ENCODE data around the gene USPL1. TPM values are rescaled to one million over a fixed set of nuclear protein-coding genes. Genes with fewer than 3 reads are reported as not detected.

Gene USPL1
- total and polyA plus RNA-seq, 2 of the 13 experiments (the other 11 are each of a cell fraction or from before 2014, with no cell fraction given): 13.7 to 15.9 TPM

DNA sequence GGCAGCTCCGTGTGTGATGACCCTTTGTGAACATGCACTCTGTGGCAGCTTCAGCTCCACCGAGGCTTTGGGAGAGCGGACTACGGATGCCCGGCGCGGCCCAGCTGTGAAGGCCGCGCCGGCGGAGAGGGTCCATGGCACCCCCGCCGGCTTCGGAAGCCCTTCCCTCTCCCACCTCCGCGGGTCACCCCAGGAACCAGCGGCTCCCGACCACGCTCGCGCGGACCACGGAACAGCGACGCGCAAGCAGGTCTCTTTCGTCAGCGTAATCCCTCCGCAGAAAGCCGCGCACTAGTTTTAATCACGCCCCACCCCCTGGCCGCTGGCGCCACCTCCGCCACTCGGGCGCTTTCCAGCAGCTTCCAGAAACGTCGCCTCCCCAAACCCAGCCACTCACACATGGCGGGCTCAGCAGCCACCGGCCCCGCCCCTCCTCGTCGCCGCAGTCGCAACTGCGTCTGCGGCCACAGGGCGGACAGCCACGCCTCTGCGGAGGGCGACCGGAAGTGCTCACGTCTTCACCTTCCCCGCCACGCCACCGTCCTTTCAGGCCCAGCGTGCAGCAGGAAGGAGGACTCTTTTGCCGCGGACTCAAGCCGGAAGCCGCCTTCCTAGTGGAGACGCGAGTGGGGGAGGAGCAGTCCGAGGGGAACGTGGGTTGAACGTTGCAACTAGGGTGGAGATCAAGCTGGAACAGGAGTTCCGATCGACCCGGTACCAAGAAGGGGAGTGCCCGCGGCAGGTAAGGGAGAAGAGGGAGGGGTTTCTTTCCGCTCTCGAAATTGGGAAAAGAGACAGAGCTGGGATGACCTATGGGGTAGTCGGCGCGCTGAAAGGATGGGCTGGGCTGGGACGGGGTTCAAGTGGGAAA lies at the start of gene USPL1 (continued):
- TF ChIP-seq SOX13 (IDR thresholded peaks at IDR 0.05) (peak; percentile 17; the same call in 1 of the 2 replicates), SOX13 (CRISPR knock-in tag; conservative IDR thresholded peaks at IDR 0.05 in 1 of 2, IDR thresholded peaks at IDR 0.05 in 1 of 2) (peak in 1 of 2 experiments; percentile 82; a peak in 2 of 4 replicates), ZNF350 (CRISPR knock-in tag; IDR thresholded peaks at IDR 0.05; ENCODE audit: borderline replicate concordance, low read depth) (peak; percentile 95; the same call in 1 of the 2 replicates), STAT5B (CRISPR knock-in tag; IDR thresholded peaks at IDR 0.05) (no peak; the same call in 1 of the 2 replicates), ZNF674 (CRISPR knock-in tag; IDR thresholded peaks at IDR 0.05; ENCODE audit: low read depth) (0 out of 2 replicates have a peak, but pooled peaks have one; percentile 66), ZNF12 (CRISPR knock-in tag; IDR thresholded peaks at IDR 0.05) (peak; percentile 81), ZNF878 (CRISPR knock-in tag; IDR thresholded peaks at IDR 0.05) (peak; percentile 97), ZNF264 (CRISPR knock-in tag; IDR thresholded peaks at IDR 0.05) (peak; percentile 99), FOXJ3 (CRISPR knock-in tag; IDR thresholded peaks at IDR 0.05; ENCODE audit: borderline replicate concordance) (no peak), HINFP (CRISPR knock-in tag; IDR thresholded peaks at IDR 0.05; ENCODE audit: low read depth) (peak; percentile 97), ZNF790 (CRISPR knock-in tag; IDR thresholded peaks at IDR 0.05; ENCODE audit: borderline replicate concordance) (peak; percentile 11; the same call in 1 of the 2 replicates), E2F2 (CRISPR knock-in tag; IDR thresholded peaks at IDR 0.05; ENCODE audit: borderline replicate concordance) (peak; percentile 94; the same call in 1 of the 2 replicates), ZNF333 (CRISPR knock-in tag; IDR thresholded peaks at IDR 0.05; ENCODE audit: borderline replicate concordance) (no peak; the same call in 1 of the 2 replicates)
- TF ChIP-seq, protein P1, sequence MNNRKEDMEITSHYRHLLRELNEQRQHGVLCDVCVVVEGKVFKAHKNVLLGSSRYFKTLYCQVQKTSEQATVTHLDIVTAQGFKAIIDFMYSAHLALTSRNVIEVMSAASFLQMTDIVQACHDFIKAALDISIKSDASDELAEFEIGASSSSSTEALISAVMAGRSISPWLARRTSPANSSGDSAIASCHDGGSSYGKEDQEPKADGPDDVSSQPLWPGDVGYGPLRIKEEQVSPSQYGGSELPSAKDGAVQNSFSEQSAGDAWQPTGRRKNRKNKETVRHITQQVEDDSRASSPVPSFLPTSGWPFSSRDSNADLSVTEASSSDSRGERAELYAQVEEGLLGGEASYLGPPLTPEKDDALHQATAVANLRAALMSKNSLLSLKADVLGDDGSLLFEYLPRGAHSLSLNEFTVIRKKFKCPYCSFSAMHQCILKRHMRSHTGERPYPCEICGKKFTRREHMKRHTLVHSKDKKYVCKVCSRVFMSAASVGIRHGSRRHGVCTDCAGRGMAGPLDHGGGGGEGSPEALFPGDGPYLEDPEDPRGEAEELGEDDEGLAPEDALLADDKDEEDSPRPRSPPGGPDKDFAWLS (CRISPR knock-in tag; IDR thresholded peaks at IDR 0.05; ENCODE audit: borderline replicate concordance): peak; percentile 85; the same call in 1 of the 2 replicates
- TF ChIP-seq, protein P2, sequence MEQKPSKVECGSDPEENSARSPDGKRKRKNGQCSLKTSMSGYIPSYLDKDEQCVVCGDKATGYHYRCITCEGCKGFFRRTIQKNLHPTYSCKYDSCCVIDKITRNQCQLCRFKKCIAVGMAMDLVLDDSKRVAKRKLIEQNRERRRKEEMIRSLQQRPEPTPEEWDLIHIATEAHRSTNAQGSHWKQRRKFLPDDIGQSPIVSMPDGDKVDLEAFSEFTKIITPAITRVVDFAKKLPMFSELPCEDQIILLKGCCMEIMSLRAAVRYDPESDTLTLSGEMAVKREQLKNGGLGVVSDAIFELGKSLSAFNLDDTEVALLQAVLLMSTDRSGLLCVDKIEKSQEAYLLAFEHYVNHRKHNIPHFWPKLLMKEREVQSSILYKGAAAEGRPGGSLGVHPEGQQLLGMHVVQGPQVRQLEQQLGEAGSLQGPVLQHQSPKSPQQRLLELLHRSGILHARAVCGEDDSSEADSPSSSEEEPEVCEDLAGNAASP (CRISPR knock-in tag; IDR thresholded peaks at IDR 0.05; ENCODE audit: borderline replicate concordance): peak; percentile 81
- TF ChIP-seq, protein P3, sequence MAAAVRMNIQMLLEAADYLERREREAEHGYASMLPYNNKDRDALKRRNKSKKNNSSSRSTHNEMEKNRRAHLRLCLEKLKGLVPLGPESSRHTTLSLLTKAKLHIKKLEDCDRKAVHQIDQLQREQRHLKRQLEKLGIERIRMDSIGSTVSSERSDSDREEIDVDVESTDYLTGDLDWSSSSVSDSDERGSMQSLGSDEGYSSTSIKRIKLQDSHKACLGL (CRISPR knock-in tag; IDR thresholded peaks at IDR 0.05): peak; percentile 96
- TF ChIP-seq, protein P4, sequence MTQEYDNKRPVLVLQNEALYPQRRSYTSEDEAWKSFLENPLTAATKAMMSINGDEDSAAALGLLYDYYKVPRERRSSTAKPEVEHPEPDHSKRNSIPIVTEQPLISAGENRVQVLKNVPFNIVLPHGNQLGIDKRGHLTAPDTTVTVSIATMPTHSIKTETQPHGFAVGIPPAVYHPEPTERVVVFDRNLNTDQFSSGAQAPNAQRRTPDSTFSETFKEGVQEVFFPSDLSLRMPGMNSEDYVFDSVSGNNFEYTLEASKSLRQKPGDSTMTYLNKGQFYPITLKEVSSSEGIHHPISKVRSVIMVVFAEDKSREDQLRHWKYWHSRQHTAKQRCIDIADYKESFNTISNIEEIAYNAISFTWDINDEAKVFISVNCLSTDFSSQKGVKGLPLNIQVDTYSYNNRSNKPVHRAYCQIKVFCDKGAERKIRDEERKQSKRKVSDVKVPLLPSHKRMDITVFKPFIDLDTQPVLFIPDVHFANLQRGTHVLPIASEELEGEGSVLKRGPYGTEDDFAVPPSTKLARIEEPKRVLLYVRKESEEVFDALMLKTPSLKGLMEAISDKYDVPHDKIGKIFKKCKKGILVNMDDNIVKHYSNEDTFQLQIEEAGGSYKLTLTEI (CRISPR knock-in tag; conservative IDR thresholded peaks at IDR 0.05): no peak
